ENCODE measurements around the gene CLIP1. TPM values are rescaled to one million over a fixed set of nuclear protein-coding genes. Genes with fewer than 3 reads are reported as not detected.

The CLIP1 gene
- total and polyA plus RNA-seq, 2 of the 4 experiments (the other 2 are of a cell fraction) = 38.0 to 54.8 TPM

- Histone ChIP-seq H2BK120ac (ENCODE audit: low read depth, low read length) (no peak overlapping the region), H3K27ac (ENCODE audit: insufficient read depth, low read length) (no peak overlapping the region), H4K8ac (ENCODE audit: low read depth in 2 of 2, low read length in 2 of 2) (no peak overlapping the region), H3K14ac (replicated peaks; ENCODE audit: low read depth, low read length) (no peak overlapping the region), H3K4me1 (ENCODE audit: control insufficient read depth, insufficient read depth, low read length) (peaks cover 5% of the 10 kb centered on the region), H3K4me2 (ENCODE audit: low read depth, low read length) (no peak overlapping the region), H4K5ac (ENCODE audit: low read depth, low read length) (no peak overlapping the region), H3K56ac (ENCODE audit: extremely low read depth, insufficient read depth, low read length) (no peak overlapping the region), H3K36me3 (ENCODE audit: control insufficient read depth, insufficient read depth, low read length) (peaks cover 22% of the 10 kb centered on the region), H3K4me3 (ENCODE audit: insufficient read depth, low read depth, low read length) (no peak overlapping the region), H2BK20ac (ENCODE audit: low read depth, low read length) (no peak overlapping the region), H4K91ac (ENCODE audit: insufficient read depth, low read depth, low read length) (no peak overlapping the region), H3K9me1 (ENCODE audit: insufficient read depth, low read length) (peaks cover 9% of the 10 kb centered on the region; the same call in 1 of the 2 replicates), H2AK9ac (replicated peaks; ENCODE audit: low read depth, low read length, poor library complexity) (no peak overlapping the region), H3K79me1 (ENCODE audit: low read depth in 1 of 2, low read length in 2 of 2) (peaks cover 12 to 26% of the 10 kb centered on the region in 2 experiments), H3K4ac (ENCODE audit: low read depth, low read length) (no peak overlapping the region), H2AFZ (replicated peaks; ENCODE audit: low read length, poor library complexity) (no peak overlapping the region), H2AK5ac (ENCODE audit: low read depth, low read length) (no peak overlapping the region), H3K9ac (ENCODE audit: low read depth, low read length) (no peak overlapping the region), H3K27me3 (ENCODE audit: control insufficient read depth, insufficient read depth, low read length) (no peaks in the 10 kb centered on the region), H3K18ac (ENCODE audit: low read depth, low read length) (no peak overlapping the region), H2BK15ac (ENCODE audit: low read depth, low read length) (no peak overlapping the region), H3K23ac (ENCODE audit: low read depth, low read length) (no peak overlapping the region), H3K9me3 (ENCODE audit: control insufficient read depth, insufficient read depth, low read length) (no peaks in the 10 kb centered on the region), H2BK5ac (ENCODE audit: low read depth, low read length, poor library complexity, severe bottlenecking) (no peak overlapping the region), H4K20me1 (ENCODE audit: insufficient read depth, low read length) (no peaks in the 10 kb centered on the region; the same call in 1 of the 2 replicates)
- in situ Hi-C loops (cut with MboI; ENCODE audit: low sequenced_read_pairs) (no loop called here), intact Hi-C loops (cut with micrococcal nuclease) (no loop called here), dilution Hi-C loops (cut with HindIII; ENCODE audit: low sequenced_read_pairs, unreplicated experiment) (no loop called here)
- ChIA-PET CTCF (no interaction called here), POLR2A (ENCODE audit: unreplicated experiment) (no interaction called here)
- DNase-seq (no peak), ATAC-seq (ENCODE audit: low read depth) (no peak)
- no peak for TF ChIP-seq MXI1 (IDR thresholded peaks at IDR 0.05; ENCODE audit: borderline replicate concordance, low read depth, low read length)
- TF ChIP-seq FOS (IDR thresholded peaks at IDR 0.05; ENCODE audit: low read depth, low read length) = no peak
- TF ChIP-seq CTCF (conservative IDR thresholded peaks at IDR 0.05; ENCODE audit: low read depth, low read length) = no peak
- TF ChIP-seq POLR2A (IDR thresholded peaks at IDR 0.05; ENCODE audit: low read depth, low read length) = no peak
- no peak for TF ChIP-seq MAZ (IDR thresholded peaks at IDR 0.05; ENCODE audit: borderline replicate concordance, low read depth, low read length)
- TF ChIP-seq BHLHE40 (IDR thresholded peaks at IDR 0.05; ENCODE audit: low read depth, low read length) = no peak
- TF ChIP-seq CHD1 (IDR thresholded peaks at IDR 0.05; ENCODE audit: low read depth, low read length) = no peak
- no peak for TF ChIP-seq RFX5 (IDR thresholded peaks at IDR 0.05; ENCODE audit: low read depth, low read length)
- BruUV-seq (replicated peaks) = no TSS peak
- WGBS, 2 experiments (ENCODE audit: extremely low coverage in 2 of 2, insufficient read length in 1 of 2) = no CpG with 5 or more reads among the region's 3 CpGs
Measured at GRCh38 chr12:122293081-122293480, 129.4 kb downstream of the CLIP1 start.

Data from IMR-90 (cell line).